Activated CD8-positive, alpha-beta T cell treated with anti-CD3 and anti-CD28 coated beads for 36 hours (primary cell): Measurements from ENCODE around the gene HOXD4. TPM values are rescaled to one million over a fixed set of nuclear protein-coding genes. Genes with fewer than 3 reads are reported as not detected.

Experiments used
- ATAC-seq: fragments of 200-7000 bp; cut with Tn5 transposase; one replicate; pipeline ENCODE4 v1.10.0; 2021; ENCODE audit warnings: mild to moderate bottlenecking, moderate library complexity
- CTCF ChIA-PET: fragments of 350-600 bp; sonication (Branson Sonifier 250); formaldehyde crosslinking; loops from one replicate; lab custom pipeline; 2021; ENCODE audit warnings: antibody characterized with exemption; lab: Charles Lee
- POLR2A ChIA-PET: fragments of 350-600 bp; sonication (Branson Sonifier 250); formaldehyde crosslinking; loops from one replicate; lab custom pipeline; 2021; ENCODE audit warnings: antibody characterized with exemption; lab: Charles Lee
- DNase-seq: peaks from one replicate; pipeline ENCODE4 v3.0.0-alpha.2; 2020
- H3K27ac Mint-ChIP-seq: one replicate; pipeline ENCODE4 v1.8.0; 2021; ENCODE audit warnings: mild to moderate bottlenecking, mixed read lengths
- H3K27me3 Mint-ChIP-seq: one replicate; pipeline ENCODE4 v1.8.0; 2021; ENCODE audit warnings: mixed read lengths
- H3K36me3 Mint-ChIP-seq: one replicate; pipeline ENCODE4 v1.8.0; 2021; ENCODE audit warnings: low read depth, mixed read lengths
- H3K4me1 Mint-ChIP-seq: one replicate; pipeline ENCODE4 v1.8.0; 2021; ENCODE audit warnings: low read depth, mixed read lengths
- H3K4me3 Mint-ChIP-seq: one replicate; pipeline ENCODE4 v1.8.0; 2021; ENCODE audit warnings: mild to moderate bottlenecking, moderate library complexity, mixed read lengths
- H3K9me3 Mint-ChIP-seq: one replicate; pipeline ENCODE4 v1.8.0; 2021; ENCODE audit warnings: mixed read lengths
- intact Hi-C: fragments of 100-400 bp; cut with micrococcal nuclease; formaldehyde crosslinking; loops from one replicate; pipeline ENCODE4 v1.10.0; 2022
- total RNA-seq, 2 experiments: library from RNA; stranded (reverse); gene quantifications; one replicate each; pipeline ENCODE4 v1.2.3, GENCODE V29; 2021
- TF ChIP-seq, protein P1 (sequence below): fragments of 200-600 bp; IDR thresholded peaks from one replicate; pipeline ENCODE4 v1.8.0; 2022; ENCODE audit warnings: antibody characterized with exemption, mild to moderate bottlenecking

HOXD4 gene
- total RNA-seq, 2 experiments from 2014 or later, result not detected

GRCh38 chr2:176178757-176179295 lies 27.5 kb downstream of the HOXD4 start:
- Mint-ChIP-seq H3K4me3 (no peak overlapping the region), H3K4me1 (peaks cover 9% of the 10 kb centered on the region), H3K27ac (no peak overlapping the region), H3K9me3 (no peaks in the 10 kb centered on the region), H3K36me3 (no peaks in the 10 kb centered on the region), H3K27me3 (peaks cover 78% of the 10 kb centered on the region)
- POLR2A ChIA-PET, result no interaction called here
- TF ChIP-seq, protein P1, sequence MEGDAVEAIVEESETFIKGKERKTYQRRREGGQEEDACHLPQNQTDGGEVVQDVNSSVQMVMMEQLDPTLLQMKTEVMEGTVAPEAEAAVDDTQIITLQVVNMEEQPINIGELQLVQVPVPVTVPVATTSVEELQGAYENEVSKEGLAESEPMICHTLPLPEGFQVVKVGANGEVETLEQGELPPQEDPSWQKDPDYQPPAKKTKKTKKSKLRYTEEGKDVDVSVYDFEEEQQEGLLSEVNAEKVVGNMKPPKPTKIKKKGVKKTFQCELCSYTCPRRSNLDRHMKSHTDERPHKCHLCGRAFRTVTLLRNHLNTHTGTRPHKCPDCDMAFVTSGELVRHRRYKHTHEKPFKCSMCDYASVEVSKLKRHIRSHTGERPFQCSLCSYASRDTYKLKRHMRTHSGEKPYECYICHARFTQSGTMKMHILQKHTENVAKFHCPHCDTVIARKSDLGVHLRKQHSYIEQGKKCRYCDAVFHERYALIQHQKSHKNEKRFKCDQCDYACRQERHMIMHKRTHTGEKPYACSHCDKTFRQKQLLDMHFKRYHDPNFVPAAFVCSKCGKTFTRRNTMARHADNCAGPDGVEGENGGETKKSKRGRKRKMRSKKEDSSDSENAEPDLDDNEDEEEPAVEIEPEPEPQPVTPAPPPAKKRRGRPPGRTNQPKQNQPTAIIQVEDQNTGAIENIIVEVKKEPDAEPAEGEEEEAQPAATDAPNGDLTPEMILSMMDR, result no peak
- CTCF ChIA-PET, result interaction anchor here (1.2 to 2.5 kb wide), 2 partner anchors 9 to 52 kb away, joined by 3 to 6 read pairs; no protein-coding TSS in a partner anchor
- no peak for DNase-seq
- ATAC-seq, result no peak
- intact Hi-C loops, result no loop called here

DNA sequence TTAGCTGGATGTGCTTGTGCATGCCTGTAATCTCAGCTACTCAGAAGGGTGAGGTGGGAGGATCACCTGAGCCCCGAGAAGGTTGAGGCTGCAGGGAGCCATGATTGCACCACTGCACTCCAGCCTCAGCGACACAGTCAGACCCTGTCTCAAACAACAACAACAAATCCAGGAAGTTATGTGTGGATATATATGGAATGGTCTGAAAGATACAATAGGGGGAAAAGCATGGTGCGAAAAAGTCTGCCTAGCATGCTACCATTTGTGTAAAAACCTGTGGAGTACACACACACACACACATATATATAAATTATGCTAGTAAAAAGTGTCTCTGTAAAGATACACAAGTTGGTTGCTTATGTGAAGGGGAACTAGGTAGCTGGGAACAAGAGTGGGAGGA lies 30.2 kb downstream of the HOXD4 start:
- Mint-ChIP-seq H3K9me3 (no peaks in the 10 kb centered on the region), H3K4me3 (no peak overlapping the region), H3K36me3 (peaks cover 1% of the 10 kb centered on the region), H3K27me3 (peaks cover 69% of the 10 kb centered on the region), H3K4me1 (peaks cover 3% of the 10 kb centered on the region), H3K27ac (no peak overlapping the region)
- intact Hi-C loops, result no loop called here
- CTCF ChIA-PET, result no interaction called here
- DNase-seq, result no peak
- TF ChIP-seq, protein P1, result no peak
- POLR2A ChIA-PET, result no interaction called here
- ATAC-seq, result no peak

GRCh38 chr2:176182671-176183070 lies 31.3 kb downstream of the HOXD4 start:
- TF ChIP-seq, protein P1, result no peak
- ATAC-seq (no peak), DNase-seq (no peak)
- H3K27me3 Mint-ChIP-seq, result peaks cover 68% of the 10 kb centered on the region
- intact Hi-C loops, result no loop called here
- ChIA-PET POLR2A (no interaction called here), CTCF (no interaction called here)
- H3K4me3 Mint-ChIP-seq, result no peak overlapping the region
- H3K4me1 Mint-ChIP-seq, result peaks cover 8% of the 10 kb centered on the region
- peaks cover 1% of the 10 kb centered on the region for H3K36me3 Mint-ChIP-seq
- H3K9me3 Mint-ChIP-seq, result no peaks in the 10 kb centered on the region
- no peak overlapping the region for H3K27ac Mint-ChIP-seq

- ChIA-PET POLR2A (no interaction called here), CTCF (no interaction called here)
- DNase-seq, result no peak
Measured at GRCh38 chr2:176184749-176185148, 33.4 kb downstream of the HOXD4 start.

DNA sequence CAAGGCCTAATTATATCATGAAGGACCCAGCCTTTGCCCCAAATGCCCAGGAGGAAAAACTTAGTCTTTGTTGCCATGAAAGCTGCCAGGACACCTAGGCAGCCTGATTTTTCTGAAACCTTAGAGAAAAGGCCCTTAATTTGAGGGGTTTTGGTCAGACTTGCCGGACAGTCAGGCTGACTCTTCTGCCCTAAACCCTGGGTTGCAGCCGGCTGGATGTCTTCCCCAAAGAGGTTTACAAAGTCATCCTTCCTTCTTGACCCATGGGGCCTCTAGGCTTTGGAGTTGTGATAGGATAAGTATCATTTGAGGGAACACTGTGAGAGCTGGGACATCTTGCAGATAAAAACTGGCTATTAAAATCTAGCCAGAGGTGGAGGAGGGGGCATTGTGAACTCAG lies 34.7 kb downstream of the HOXD4 start:
- TF ChIP-seq, protein P1, result no peak
- H3K27me3 Mint-ChIP-seq, result peaks cover 63% of the 10 kb centered on the region
- POLR2A ChIA-PET, result no interaction called here
- H3K4me1 Mint-ChIP-seq, result peaks cover 15% of the 10 kb centered on the region
- peaks cover 1% of the 10 kb centered on the region for H3K36me3 Mint-ChIP-seq
- no peak overlapping the region for H3K4me3 Mint-ChIP-seq
- DNase-seq, result no peak
- CTCF ChIA-PET, result interaction anchor here (1.9 kb wide), 1 partner anchor 269 kb away, joined by 5 read pairs; no protein-coding TSS in a partner anchor
- intact Hi-C loops, result no loop called here
- H3K27ac Mint-ChIP-seq, result no peak overlapping the region
- H3K9me3 Mint-ChIP-seq, result no peaks in the 10 kb centered on the region
- no peak for ATAC-seq

More at GRCh38 chr2:176184749-176185148, 33.4 kb downstream of the HOXD4 start:
- peaks cover 14% of the 10 kb centered on the region for H3K4me1 Mint-ChIP-seq
- TF ChIP-seq, protein P1, result no peak
- no peaks in the 10 kb centered on the region for H3K9me3 Mint-ChIP-seq
- ATAC-seq, result no peak
- no peak overlapping the region for H3K27ac Mint-ChIP-seq
- peaks cover 1% of the 10 kb centered on the region for H3K36me3 Mint-ChIP-seq
- peaks cover 65% of the 10 kb centered on the region for H3K27me3 Mint-ChIP-seq
- H3K4me3 Mint-ChIP-seq, result no peak overlapping the region
- intact Hi-C loops, result no loop called here
